Heart left ventricle (tissue), 16 donors: ENCODE results near the gene ADGRD2. TPM values are rescaled to one million over a fixed set of nuclear protein-coding genes. Genes with fewer than 3 reads are reported as not detected.

ENCODE experiments used
- ATAC-seq, 4 donors: fragments of 200-7000 bp; cut with Tn5 transposase; one replicate each; pipeline ENCODE4 v1.9.1; 2020 to 2022; ENCODE audit warnings: moderate library complexity in 4 of 4, mild to moderate bottlenecking in 3 of 4, moderate number of reproducible peaks in 1 of 4
- DNase-seq, 5 donors: peaks; one replicate each; pipeline ENCODE4 v3.0.0-alpha.2; 2020
- H3K27ac ChIP-seq, 12 donors: fragments of 200-600 bp; sonication (generic) in 4 of 12; one replicate each; pipeline versions ENCODE4 v1.5.0 to v1.8.0; 2016 to 2022; ENCODE audit warnings: mild to moderate bottlenecking in 2 of 12
- H3K27me3 ChIP-seq, 9 donors: fragments of 200-600 bp; sonication (generic) in 2 of 9; one replicate each; pipeline versions ENCODE4 v1.5.1 to v1.8.0; 2016 to 2022; ENCODE audit warnings: mild to moderate bottlenecking in 3 of 9
- H3K36me3 ChIP-seq, 9 donors: fragments of 200-600 bp; sonication (generic) in 2 of 9; one replicate each; pipeline versions ENCODE4 v1.5.0 to v1.8.0; 2018 to 2022; ENCODE audit warnings: mild to moderate bottlenecking in 2 of 9
- H3K4me1 ChIP-seq, 12 donors: fragments of 200-600 bp; sonication (generic) in 4 of 12; one replicate each; pipeline versions ENCODE4 v1.5.0 to v1.8.0; 2016 to 2022; ENCODE audit warnings: mild to moderate bottlenecking in 3 of 12
- H3K4me3 ChIP-seq, 12 donors: fragments of 200-600 bp; sonication (generic) in 4 of 12; one replicate each; pipeline versions ENCODE4 v1.5.0 to v1.8.0; 2017 to 2022; ENCODE audit warnings: mild to moderate bottlenecking in 9 of 12, moderate library complexity in 4 of 12
- H3K9me3 ChIP-seq, 12 donors: fragments of 200-600 bp; sonication (generic) in 4 of 12; one replicate each; pipeline versions ENCODE4 v1.5.0 to v1.8.0; 2016 to 2022; ENCODE audit warnings: mild to moderate bottlenecking in 1 of 12
- CTCF ChIP-seq, 12 donors: fragments of 200-600 bp; sonication (generic) in 4 of 12; IDR thresholded peaks; one replicate each; pipeline versions ENCODE4 v1.5.0 to v1.8.0; 2018 to 2022; ENCODE audit warnings: antibody characterized with exemption in 12 of 12, mild to moderate bottlenecking in 5 of 12
- POLR2A ChIP-seq, 2 donors: fragments of 450-650 bp; IDR thresholded peaks; one replicate each; pipeline ENCODE4 v1.6.1; 2017; ENCODE audit warnings: antibody characterized with exemption in 2 of 2, mild to moderate bottlenecking in 2 of 2, moderate library complexity in 2 of 2
- WGBS, 4 donors: extraction: QIAGEN DNeasy Blood & Tissue Kit in 2 of 4; methylation state at CpG; one replicate each; pipeline versions ENCODE4 v1.1.5 to v1.1.7; 2013 to 2018; 5-methylcytosine and 5-hydroxymethylcytosine counted together
- intact Hi-C, 10 donors: fragments of 100-400 bp; cut with DNase I; formaldehyde crosslinking; loops; one replicate each; pipeline versions ENCODE4 v1.11.1 to v1.14.2; 2022
- polyA plus RNA-seq, 2 donors: library from polyadenylated mRNA; stranded (reverse); fragments of 200-250 nt; gene quantifications; one replicate each; pipeline ENCODE4 v1.2.3, GENCODE V29; 2013
- total RNA-seq, 9 donors: library from RNA; depleted of rRNA in 2 of 9; stranded (reverse); fragments of >200 nt in 2 of 9; fragmentation: NEBNext Ultra II Directional in 3 of 9; extraction: Animal tissue kit (Norgen Biotek cat#: 25700) in 3 of 9; gene quantifications; one replicate each; pipeline versions ENCODE4 v1.1.0 to v1.2.4, GENCODE V29; 2016 to 2023
- donor health status: ischemic (EF 13 %, LVEDD 7.1; RV severe dilation, severe dysfunction).
- donor health status: healthy with polysubstance abuse.
- donor health status: DM: no; HTN: yes; CAD: no.
- donor health status: DM: no; HTN: no; CAD: no.
- donor health status: ischemic (EF 25% LVEDD 6.9; RV normal size, moderate dysfunction).
- donor health status: ischemic (EF 25% LVEDD 5.7; RV mildly dilated, moderate dysfunction).
- donor health status: healthy.
- donor health status: DM: yes; HTN: yes; CAD: no.
- donor health status: ischemic (EF 35%, LVEDD 5.7; RV mildly dilated, moderate dysfunction).
- donor health status: nonischemic (EF 11% LVEDD 7.7; RV severe dilation, severe dysfunction).
- donor health status: DM: yes; HTN: yes; CAD: no.
- donor health status: PGD.
- donor health status: ischemic (EF 29% LVEDD 5.4; RV normal size, mild dysfunction).
- donor health status: nonischemic (EF 23%, LVEDD 6.1; RV moderate dilation, normal function).

ADGRD2 gene
- total and polyA plus RNA-seq, 11 donors: not detected

GRCh38 chr9:124511891-124512805 is 61.9 kb downstream of the ADGRD2 start:
- peaks cover 0 to 20% (median 1%) of the 10 kb centered on the region in 12 donors for H3K4me1 ChIP-seq
- H3K27ac ChIP-seq: no peak overlapping the region
- ATAC-seq: peak in 2 of 4 donors; percentile 2 to 11
- WGBS, 4 donors: 58 to 62% (median 62%) methylated on average over 21 to 23 of the region's 23 CpGs
- H3K9me3 ChIP-seq: no peaks in the 10 kb centered on the region
- no peak for DNase-seq
- no peak for TF ChIP-seq CTCF (IDR thresholded peaks at IDR 0.05)
- TF ChIP-seq POLR2A (IDR thresholded peaks at IDR 0.05): no peak
- intact Hi-C loops: loop anchor here in 1 of 10 donors (10.0 kb wide), 1 partner anchor 357 kb away; no protein-coding TSS in a partner anchor
- no peak overlapping the region for H3K4me3 ChIP-seq
- no peaks in the 10 kb centered on the region for H3K27me3 ChIP-seq
- no peaks in the 10 kb centered on the region for H3K36me3 ChIP-seq

GRCh38 chr9:124512806-124513204 is 62.6 kb downstream of the ADGRD2 start:
- H3K9me3 ChIP-seq: no peaks in the 10 kb centered on the region
- DNase-seq (no peak), ATAC-seq (peak in 2 of 4 donors; percentile 7 to 15)
- no peak overlapping the region for H3K27ac ChIP-seq
- H3K36me3 ChIP-seq: no peaks in the 10 kb centered on the region
- no peaks in the 10 kb centered on the region for H3K27me3 ChIP-seq
- TF ChIP-seq CTCF (IDR thresholded peaks at IDR 0.05): no peak
- TF ChIP-seq POLR2A (IDR thresholded peaks at IDR 0.05): no peak
- no peak overlapping the region for H3K4me3 ChIP-seq
- intact Hi-C loops: loop anchor here in 1 of 10 donors (10.0 kb wide), 1 partner anchor 358 kb away; no protein-coding TSS in a partner anchor
- peaks cover 0 to 20% (median 1%) of the 10 kb centered on the region in 12 donors for H3K4me1 ChIP-seq
- 70 to 85% (median 82%) methylated on average over 6 to 9 of the region's 9 CpGs for WGBS, 4 donors

GRCh38 chr9:124513376-124513994 is 63.2 kb downstream of the ADGRD2 start:
- 32 to 71% (median 38%) methylated on average over 1 to 5 of the region's 5 CpGs for WGBS, 4 donors
- DNase-seq (peak in 3 of 5 donors; percentile 52 to 67 (median 54)), ATAC-seq (peak; percentile 88 to 91 (median 89))
- intact Hi-C loops: loop anchor here in 1 of 10 donors (10.0 kb wide), 1 partner anchor 359 kb away; no protein-coding TSS in a partner anchor
- no peaks in the 10 kb centered on the region for H3K9me3 ChIP-seq
- no peaks in the 10 kb centered on the region for H3K36me3 ChIP-seq
- peaks cover 0 to 20% (median 1%) of the 10 kb centered on the region in 12 donors for H3K4me1 ChIP-seq
- H3K27me3 ChIP-seq: no peaks in the 10 kb centered on the region
- H3K27ac ChIP-seq: no peak overlapping the region
- no peak overlapping the region for H3K4me3 ChIP-seq
- TF ChIP-seq CTCF (IDR thresholded peaks at IDR 0.05) (no peak), POLR2A (IDR thresholded peaks at IDR 0.05) (no peak)

- 77 to 83% (median 82%) methylated on average over 4 of the region's 4 CpGs for WGBS, 4 donors
- DNase-seq (no peak), ATAC-seq (no peak)
- Histone ChIP-seq H3K4me1 (peaks cover 0 to 20% (median 1%) of the 10 kb centered on the region in 12 donors), H3K4me3 (no peak overlapping the region), H3K36me3 (no peaks in the 10 kb centered on the region), H3K9me3 (no peaks in the 10 kb centered on the region), H3K27ac (no peak overlapping the region), H3K27me3 (no peaks in the 10 kb centered on the region)
- intact Hi-C loops: loop anchor here in 1 of 10 donors (10.0 kb wide), 1 partner anchor 359 kb away; no protein-coding TSS in a partner anchor
- TF ChIP-seq POLR2A (IDR thresholded peaks at IDR 0.05) (no peak), CTCF (IDR thresholded peaks at IDR 0.05) (no peak)
Observed at GRCh38 chr9:124514125-124514524, 63.9 kb downstream of the ADGRD2 start.
